GM20000 (cell line): ENCODE data around the gene TCF4.

ENCODE experiments used
- DNase-seq: peaks from one replicate; pipeline ENCODE4 v3.0.0; 2012; ENCODE audit warnings: low spot score
- TF ChIP-seq, protein P1 (sequence below): IDR thresholded peaks from 2 replicates; pipeline ENCODE4 v1.5.1; 2012; ENCODE audit warnings: mild to moderate bottlenecking, control low read depth; ENCODE audit errors: extremely low read depth, missing control alignments

TCF4 gene

DNA sequence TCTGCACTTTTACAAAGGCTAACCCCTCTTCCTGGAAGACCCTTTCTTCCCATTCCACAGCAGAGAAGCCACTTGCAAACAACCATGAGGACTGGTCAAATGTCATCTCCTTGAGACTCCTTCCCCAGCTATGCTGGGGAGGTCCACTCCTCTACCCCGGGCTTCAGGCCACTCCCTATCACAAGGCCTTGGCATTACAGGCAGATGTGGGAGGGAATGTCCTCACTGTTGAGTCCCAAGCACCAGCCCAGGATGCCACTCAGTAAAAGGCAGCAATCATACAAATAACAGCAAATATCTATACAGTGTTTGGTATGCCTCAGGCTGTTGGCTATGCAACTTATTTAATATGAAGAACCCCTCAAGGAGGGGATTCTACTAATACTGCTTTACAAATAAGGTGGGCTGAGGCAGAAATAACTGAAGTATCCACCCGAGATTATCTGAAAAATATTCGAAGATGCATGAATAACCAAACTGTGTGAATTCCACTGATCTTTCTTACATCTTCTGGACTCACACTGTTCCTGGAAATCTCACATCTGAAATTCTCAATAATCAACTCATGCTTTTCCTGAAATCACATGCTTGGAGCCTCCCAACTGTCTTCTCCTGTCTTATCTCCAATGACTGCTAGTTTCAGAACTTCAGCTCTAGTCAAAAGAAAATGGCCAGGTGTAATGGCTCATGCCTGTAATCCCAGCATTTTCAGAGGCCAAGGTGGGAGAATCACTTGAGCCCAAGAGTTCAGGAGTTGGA lies 226.3 kb downstream of the TCF4 start:
- no peak for DNase-seq
- TF ChIP-seq, protein P1, sequence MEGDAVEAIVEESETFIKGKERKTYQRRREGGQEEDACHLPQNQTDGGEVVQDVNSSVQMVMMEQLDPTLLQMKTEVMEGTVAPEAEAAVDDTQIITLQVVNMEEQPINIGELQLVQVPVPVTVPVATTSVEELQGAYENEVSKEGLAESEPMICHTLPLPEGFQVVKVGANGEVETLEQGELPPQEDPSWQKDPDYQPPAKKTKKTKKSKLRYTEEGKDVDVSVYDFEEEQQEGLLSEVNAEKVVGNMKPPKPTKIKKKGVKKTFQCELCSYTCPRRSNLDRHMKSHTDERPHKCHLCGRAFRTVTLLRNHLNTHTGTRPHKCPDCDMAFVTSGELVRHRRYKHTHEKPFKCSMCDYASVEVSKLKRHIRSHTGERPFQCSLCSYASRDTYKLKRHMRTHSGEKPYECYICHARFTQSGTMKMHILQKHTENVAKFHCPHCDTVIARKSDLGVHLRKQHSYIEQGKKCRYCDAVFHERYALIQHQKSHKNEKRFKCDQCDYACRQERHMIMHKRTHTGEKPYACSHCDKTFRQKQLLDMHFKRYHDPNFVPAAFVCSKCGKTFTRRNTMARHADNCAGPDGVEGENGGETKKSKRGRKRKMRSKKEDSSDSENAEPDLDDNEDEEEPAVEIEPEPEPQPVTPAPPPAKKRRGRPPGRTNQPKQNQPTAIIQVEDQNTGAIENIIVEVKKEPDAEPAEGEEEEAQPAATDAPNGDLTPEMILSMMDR, result no peak

DNA sequence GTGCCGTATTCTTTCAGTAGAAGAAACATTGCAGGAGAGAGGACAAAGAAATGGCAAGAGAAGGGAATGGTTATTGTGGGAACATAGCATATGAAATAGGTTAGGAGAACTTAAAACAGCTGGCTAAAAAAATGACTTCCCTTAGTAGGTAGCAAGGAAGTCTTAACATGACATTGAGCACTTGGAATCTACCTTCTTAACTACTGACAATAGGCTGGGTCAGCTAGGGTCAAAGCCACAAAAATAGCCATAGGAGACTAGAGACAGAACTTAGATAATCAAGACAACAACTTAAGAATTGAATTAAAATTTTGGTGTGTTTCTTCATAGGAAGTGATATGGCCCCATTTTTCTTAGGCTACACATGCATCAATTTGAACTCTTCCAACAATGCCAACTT lies 227.9 kb downstream of the TCF4 start:
- no peak for DNase-seq
- TF ChIP-seq, protein P1, result no peak

DNA sequence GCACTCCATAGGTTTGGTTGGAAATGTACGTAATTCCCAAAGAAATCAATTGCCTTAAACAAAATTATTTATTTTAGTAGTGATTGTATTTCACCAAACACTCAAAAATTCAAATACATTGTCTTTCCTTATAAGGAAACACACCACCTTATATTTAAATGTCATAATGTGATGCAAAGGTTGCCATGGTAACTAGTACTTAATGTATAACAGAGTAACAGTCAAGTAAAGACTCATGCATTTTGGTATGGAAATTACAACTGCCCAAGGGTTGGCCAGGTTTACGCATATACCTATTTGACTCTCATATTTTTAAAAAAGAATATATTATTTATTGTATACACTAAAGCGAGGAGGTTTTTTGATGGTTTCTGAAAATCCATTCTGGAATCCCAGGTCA lies 231.2 kb downstream of the TCF4 start:
- no peak for DNase-seq
- TF ChIP-seq, protein P1, result no peak

DNA sequence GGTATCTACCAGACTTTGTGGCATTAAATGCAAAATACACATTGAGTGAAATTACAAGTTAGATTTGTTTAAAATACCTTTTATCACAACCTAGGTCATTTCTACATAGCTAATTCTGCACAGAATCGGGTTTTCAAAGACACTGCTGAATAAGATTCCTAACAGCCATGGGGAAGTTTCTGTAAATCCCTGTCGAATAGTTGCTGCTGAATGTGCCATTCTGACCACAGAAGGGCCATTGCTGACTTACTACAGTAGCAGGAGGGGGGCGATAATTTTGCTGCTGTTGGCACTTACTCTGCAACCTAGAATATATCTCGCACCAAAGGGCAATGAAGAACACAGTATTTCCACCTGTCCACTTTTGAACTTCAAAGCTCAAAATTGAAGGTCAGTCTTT lies 232.8 kb downstream of the TCF4 start:
- no peak for DNase-seq
- TF ChIP-seq, protein P1, result no peak

DNA sequence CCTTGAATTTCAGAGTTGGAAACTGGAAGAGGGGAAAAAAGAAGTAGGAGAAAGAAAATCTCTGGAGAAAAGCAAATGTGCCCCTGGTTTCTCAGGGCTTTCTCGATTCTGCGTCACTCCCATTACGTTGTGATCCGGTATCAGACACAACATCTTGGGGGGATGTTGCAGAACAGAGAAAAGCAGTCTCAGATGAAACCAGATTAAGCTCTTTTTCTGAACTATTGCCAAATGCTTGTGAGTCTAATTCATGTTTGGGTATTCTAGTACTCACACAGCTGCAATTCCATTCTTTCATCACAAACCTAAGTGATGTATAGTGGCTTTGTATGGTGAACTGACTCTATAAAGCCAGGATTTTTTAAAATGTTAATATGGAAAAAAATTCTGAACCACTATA lies 233.2 kb downstream of the TCF4 start:
- no peak for DNase-seq
- TF ChIP-seq, protein P1, result no peak

DNA sequence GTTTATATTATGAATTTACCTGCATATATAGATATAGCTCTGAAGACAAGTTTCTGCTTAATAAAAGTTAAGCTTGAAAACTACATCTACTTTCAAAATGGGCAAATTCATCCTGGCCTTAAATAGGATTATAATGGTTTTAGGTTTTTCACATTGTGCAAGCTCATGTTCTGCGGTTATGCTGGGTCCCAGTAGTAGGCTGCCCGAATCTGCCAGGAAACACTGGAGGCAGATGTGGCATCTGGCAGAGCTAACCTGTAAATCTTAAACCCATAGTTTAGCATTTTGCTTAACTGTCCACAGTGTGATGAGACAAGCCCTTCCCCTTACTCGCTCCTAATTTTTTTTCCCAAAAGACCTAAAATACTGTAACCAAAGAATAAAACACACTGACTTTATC lies 234.2 kb downstream of the TCF4 start:
- TF ChIP-seq, protein P1, result no peak
- DNase-seq, result no peak

DNA sequence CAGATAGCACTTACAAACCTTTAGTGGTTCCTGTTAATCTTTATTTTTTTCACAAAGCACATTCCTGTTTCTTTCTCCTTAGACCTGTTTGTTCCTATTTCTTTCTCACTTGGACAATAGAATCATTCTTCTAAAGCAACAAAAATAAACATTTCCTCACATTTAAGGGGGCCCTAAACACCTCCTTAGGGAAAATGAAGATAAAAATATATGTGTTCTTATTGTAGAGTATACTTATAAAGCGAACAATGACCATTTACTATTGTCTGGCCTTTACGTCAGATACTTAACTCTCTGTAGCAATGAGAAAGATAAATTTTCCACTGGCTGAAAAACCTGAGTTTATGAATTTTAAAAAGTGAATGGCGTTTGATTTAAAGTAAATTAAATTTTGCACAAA lies 234.6 kb downstream of the TCF4 start:
- TF ChIP-seq, protein P1, result no peak
- DNase-seq, result no peak
